Measurements from ENCODE around the gene ANLN.

DNA sequence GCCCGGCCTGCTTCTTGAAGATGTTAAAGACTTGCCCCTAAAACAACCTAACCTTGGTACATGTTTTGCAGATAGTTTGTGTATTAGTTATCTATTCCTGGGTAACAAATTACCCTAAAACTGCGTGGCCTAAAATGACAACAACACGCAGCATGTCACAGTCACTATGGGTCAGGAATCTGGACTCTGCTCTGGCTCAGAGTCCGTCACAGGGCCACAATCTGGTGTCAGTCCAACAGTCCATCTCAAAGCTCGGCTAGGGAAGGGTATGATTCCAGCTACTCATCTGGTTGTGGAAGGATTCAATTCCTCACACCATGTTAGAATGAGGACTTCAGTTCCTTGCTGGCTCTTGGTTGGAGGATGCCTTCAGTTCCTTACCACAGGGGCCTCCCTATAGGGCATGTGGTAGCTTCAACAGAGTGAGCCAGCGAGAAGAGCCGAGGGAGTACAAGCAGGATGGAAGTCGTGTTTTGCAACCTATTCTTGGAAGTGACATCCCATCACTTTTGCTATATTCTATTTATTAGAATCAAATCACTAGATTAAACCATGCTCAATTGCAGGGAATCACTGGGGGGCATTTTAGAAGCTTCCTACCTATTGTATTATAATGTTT is 71.3 kb downstream of the ANLN start:
- TF ChIP-seq CTCF (IDR thresholded peaks at IDR 0.05) (no peak), POLR2A (IDR thresholded peaks at IDR 0.05) (no peak)
